Measurements from ENCODE around the gene NTNG1.

NTNG1 gene

DNA sequence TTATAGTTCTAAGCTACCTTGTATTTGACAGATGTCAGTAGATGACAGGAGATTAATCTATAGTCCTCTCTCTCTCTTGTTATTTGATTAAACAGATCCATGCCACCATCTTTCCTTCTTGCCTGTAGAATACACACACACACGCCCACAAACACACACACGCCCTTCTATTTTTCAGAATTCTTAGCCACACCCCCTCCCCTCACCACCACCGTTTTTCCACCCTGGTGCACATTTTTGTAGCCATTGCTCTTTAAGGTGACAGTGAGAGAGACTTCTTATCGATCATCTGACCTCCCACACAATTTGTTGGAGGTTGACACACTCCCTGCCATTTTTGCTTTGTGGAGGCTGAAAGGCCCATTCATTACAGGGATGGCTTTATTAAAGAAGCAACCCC lies 123.2 kb downstream of the NTNG1 start:
- no peak for DNase-seq

DNA sequence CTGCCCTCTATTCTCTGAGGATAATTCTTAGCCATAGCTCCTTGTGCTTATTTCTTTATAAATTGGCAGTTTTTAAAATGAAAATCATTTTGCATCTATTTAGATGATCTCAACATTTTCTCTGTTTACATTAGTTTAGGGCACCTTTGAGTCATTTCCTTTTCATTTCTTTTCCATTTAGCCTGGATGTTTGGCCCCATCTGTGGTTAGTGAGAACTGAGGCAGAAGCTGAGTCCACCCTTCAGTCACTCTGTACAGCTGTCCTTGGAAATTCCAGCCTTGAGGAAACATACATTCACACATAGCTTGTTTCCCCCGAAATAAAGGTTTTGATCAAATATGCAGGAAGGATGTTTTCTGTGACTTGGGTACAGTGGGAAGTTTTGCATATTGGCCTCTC lies 123.7 kb downstream of the NTNG1 start:
- DNase-seq, result no peak

DNA sequence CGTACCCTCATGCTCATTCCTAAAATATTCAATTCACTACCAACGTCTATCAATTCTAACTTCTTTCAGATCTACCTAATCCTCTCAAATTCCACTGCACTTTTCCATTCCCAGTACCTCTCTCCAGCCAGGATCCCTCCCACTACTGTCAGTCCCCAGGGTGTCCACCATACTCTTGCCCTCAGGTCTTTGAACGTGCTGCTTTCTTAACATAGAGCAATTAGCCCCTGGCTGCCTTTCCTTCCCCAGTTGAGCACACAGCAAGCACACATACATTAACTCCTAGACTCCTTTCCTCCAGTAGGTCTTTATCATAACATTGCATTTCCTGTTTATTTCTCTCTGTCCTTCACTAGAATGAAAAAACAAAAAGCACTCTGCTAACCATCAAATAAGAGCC lies 126.7 kb downstream of the NTNG1 start:
- DNase-seq, result no peak

DNA sequence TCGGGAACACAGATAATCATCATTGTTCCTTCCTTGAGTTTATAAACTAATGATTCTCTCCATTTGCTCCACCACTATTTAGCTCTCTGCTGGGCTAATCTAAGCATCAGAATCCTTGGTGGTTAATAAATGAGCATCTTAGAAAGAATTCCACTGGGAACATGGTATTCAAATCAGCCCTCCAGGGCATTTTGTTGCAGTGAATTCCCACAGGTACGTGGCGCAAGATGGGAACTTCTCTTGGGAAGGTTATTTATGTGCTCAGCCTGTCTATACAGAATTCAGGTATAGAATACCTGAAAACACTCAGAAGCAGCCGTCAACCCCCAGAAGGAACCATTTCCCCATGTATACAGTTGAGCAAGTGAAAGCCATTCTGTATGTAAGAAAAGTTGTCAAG lies 131.5 kb downstream of the NTNG1 start:
- no peak for DNase-seq

DNA sequence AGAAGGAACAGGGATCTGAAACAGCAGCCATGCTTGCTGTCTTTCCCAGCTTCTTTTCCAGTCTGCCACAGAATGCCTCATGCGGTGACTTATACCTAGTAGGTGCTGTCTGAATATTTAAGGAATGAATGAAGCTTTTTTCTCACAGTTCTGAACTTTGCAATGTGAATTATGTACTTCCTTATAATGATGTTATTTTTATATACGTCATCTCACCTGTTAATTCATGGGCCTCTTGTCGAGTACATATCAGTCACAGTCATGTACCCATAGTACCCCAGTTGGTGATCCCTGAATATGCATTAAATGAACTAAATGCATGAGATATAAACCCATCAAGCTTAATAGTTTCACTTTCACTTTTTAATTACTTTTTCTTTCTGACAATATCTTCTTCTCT lies 132.7 kb downstream of the NTNG1 start:
- no peak for DNase-seq

DNA sequence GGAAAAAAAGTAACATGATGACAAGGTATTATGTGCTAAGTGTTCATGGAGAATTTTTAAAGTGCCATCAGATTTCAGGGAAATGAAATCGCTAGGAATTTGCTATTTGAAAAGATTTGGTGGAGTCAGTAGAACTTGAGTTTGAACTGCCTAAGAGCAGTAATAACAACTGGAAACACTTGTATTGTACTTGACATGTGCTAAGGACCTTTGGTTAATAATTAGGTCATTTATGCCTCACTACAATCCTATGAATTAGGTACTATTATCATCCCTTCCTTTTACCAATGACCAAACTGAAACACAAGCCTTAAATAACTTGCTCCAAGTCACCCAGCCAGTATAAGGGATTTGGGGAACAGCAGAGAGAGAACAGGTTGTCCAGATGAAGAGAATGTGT lies 133.4 kb downstream of the NTNG1 start:
- no peak for DNase-seq

DNA sequence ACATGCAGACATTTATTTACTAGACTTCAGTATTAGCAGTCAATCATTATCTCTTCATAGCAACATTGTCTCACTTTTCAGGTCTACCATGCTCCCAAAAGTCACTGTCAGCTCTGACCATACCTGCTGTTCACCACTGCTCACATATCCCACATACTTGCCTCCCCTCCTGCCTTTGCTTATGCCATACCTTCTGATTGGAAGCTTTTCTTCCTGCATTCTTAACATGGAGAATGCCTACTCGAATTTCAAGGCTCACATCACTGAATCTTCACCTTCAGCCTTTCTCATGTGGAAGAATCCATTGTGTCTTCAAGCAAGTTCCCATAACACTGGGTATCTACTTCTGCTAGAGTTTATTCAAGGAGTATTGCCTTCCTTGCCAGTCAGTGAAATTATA lies 135.4 kb downstream of the NTNG1 start:
- DNase-seq, result no peak

DNA sequence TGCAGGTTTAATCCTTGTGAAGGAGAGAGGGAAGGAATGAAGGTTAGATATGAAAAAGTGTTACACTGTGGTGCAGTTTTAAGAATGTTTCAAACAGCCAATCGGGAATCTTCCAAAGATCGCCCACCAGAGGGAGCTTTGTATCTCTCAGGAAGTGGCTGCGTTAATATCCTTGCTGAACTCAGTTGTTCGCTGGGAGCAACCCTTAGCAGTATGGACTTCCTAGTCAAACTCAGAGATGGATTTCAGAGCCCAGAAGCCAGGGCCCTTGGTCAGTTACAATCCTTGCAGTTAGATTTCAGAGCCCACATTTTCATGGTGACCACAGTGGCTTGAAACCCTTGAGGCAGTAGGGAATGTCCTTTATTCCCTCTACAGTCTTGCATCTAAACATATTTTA lies 136.2 kb downstream of the NTNG1 start:
- DNase-seq, result no peak

DNA sequence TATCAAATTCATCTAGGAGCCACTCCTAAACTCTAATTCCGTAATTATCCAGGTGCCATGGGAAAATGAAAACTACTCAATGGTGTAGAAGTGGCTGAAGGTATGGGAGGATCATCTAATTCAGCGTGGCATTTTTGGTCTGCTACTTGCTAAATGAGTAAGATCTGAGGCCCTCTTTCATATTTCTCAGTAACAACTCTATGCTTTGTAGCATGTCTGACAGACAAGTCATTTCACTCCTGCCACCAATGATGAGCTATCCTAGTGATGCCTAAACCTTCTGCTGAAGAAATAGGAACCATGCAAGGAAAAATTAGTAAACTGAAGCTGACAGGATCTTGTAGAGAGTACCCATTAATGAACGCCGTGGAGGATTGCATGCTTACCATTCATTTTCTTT lies 145.3 kb downstream of the NTNG1 start:
- DNase-seq, result no peak

DNA sequence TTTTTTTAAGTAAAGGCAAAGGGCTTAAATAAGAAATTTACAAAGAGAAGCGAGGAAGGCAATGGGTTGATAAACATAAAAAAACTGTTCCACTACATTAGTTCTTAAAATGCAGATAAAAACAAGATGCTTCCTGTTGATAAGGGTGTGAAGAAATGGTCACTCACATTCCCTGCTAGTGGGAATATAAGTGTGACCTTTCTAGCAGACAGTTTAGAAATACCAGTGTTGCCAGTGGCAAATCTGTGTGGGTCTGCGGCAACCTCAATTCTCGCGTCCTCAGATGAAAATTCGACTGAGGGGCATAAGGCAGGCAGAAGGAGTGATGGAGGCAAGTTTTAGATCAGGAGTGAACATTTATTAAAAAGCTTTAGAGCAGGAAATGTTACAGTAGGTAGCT lies 151.1 kb downstream of the NTNG1 start:
- no peak for DNase-seq

DNA sequence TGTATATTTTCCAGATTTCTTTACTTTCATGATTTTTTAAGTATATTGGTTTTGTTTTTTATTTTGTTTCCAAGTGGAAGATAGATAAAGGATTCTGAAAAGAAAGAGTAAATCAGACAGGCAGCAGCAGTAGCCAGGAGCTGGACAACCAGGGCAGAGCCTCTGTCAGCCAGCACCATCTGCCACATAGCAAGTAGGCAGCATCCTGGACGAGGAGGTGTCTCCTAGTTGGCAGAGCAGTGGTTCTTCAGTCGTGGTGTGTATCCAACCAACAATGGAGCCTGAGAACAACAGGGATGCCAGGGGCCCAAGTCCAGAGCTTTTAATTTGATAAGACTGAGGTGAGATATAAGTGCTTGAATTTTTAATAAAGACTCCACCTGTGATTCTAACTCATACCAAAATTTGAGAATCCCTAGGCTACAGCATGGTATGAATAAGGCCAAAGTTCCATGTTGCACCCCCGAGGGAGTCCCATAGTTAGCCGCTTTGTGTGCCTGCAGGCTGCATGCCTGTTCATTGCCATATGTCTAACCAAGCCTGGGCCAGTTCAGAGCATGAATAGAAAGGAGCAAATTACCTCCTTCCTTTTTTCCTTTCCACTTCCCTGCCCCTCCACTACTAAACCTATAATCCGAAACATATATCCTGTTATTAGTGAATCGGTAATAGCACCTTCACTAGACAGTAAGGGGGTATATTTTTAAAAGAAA lies 153.2 kb downstream of the NTNG1 start:
- no peak for DNase-seq

DNA sequence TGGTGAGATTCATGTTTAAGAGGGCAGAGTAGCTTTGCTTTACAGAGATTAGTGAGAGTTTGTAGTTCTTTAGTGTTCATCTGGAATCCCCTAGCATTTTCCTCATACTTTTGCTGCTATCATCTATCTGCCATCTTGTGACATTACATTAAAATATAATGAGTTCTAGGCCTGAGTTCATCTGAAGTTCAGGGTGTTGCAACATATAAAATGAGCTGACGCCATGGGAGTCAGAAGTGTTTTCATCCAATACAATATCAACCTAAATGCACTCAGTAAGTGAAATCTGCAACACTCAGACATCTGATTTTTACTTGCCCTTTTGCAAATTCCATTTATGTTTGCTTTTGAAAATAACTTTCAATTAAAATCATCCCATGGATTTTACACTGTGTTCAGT lies 153.8 kb downstream of the NTNG1 start:
- no peak for DNase-seq

DNA sequence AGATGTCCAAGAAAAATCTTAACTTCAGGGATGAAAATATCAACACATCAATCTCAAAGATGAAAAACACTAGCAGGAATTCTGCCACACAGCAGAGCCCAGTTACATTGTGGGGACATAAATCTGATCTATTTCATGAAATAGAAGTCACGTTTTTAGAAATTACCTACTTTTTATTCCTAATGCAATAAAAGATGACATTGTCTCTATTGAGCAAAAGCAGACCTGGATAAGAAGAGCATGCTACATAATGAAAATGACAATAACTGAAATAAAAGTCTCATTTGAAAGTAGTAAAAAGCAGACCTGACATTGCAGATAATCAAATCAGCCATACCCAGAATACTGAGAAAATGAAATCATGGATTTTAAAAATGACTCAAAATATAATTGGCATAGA lies 156.8 kb downstream of the NTNG1 start:
- no peak for DNase-seq

DNA sequence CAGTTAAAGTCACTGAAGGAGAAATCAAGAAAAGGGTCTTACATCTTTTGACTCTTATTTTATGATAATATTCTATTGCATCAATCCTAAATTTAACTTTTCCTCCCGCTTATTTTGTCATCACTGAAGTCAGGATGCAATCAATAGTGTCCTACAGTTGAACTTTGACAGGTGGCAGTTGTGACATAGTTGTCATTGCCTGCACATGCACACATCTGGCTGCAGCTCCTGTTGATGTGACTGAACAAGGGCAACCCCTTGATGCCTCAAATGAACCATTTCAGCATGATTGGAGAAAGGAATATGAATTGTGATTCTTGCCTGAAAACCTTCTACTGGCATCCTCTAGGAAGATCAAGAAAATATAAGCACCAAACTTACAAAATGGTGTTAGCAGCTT lies 157.7 kb downstream of the NTNG1 start:
- no peak for DNase-seq

DNA sequence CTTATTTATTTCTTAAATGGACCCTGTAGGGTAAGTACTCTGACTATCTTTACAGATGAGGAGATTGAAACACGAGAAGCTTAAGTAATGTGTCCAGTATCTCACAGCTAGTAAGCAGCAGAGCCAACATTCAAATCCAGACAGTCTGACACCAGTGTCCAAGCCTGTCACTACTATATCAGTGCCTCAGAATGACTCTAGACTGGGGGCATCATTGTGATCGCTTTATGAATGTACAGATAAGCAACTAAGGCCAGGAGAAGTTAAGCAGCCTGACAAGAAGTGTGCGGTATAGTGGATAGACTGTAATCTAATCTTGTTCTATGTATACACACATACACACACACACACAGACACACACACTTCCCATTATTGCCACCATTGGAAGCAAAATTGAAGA lies 158.7 kb downstream of the NTNG1 start:
- DNase-seq, result no peak

DNA sequence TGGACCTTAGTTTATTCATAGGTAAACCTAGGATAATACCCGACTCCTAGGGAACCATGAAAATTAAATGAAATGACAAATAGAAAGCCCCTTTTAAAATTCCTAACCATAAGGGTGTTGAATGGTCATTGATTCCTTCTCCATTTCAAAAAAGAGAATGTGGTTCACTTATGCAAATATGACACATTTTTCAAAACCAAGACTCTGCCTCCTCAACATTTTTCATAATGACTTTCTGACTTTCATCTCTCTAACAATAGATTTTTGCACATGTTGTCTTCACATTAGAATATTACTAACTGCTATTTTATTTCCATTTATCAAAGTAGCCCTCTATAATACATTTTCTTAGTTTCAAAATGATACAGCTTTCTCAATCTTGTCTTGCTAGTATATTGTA lies 169.1 kb downstream of the NTNG1 start:
- no peak for DNase-seq

DNA sequence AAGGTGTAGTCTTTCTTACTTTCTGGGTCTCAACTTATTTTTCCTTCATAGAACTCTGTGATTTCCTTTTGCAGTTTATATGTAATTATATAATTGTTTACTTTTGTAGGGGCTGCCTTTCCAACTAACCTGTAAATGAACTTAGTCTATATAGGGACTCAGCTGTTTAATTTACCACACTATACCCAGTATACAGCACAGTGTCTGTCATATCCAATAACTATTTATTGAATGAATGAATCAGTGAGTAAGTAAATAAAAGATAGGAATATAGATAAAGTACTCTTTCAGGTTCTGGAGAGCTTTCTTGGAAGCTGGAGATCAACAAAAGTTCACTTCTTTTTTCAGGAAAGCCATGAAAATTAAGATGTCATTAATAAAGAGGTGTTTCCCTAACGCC lies 174.8 kb downstream of the NTNG1 start:
- no peak for DNase-seq

DNA sequence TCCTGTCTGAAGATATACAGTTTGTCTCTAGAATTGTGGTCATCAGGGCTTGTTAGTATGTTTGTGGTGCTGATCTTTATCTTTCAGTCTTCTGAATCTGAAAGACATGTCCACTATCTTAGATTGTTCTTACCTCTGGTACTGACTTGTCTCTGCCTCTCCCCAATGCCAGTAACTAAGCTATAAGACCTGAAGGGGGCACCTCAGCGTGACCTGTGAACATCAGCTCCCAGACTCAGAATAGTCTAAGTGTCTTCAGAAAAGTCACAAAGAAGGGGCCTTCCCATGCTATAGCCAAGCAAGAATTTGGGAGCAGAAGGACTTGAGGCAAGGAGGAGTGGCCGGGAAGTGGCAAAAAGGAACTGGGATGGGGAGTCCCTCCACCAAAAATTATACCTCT lies 178.1 kb downstream of the NTNG1 start:
- no peak for DNase-seq

DNA sequence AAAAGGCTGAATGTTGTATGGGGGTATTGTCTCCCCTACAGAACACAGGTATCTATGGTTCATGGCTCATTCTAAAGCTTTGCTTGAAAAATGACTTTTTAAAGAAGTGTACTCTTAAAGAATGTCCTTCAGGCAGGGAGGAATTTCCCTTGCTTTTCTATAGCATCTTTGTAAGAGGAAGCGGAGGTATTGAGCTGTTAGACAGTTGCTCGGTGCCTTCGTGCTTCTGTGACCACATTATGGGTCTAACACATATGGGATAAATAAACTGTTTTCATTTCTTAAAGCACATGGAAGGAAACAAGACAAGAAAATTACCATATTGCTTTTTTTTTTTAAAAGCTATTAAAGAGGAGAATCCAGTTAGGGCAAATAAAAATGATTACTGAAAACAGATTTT lies 182.9 kb downstream of the NTNG1 start:
- DNase-seq, result no peak

DNA sequence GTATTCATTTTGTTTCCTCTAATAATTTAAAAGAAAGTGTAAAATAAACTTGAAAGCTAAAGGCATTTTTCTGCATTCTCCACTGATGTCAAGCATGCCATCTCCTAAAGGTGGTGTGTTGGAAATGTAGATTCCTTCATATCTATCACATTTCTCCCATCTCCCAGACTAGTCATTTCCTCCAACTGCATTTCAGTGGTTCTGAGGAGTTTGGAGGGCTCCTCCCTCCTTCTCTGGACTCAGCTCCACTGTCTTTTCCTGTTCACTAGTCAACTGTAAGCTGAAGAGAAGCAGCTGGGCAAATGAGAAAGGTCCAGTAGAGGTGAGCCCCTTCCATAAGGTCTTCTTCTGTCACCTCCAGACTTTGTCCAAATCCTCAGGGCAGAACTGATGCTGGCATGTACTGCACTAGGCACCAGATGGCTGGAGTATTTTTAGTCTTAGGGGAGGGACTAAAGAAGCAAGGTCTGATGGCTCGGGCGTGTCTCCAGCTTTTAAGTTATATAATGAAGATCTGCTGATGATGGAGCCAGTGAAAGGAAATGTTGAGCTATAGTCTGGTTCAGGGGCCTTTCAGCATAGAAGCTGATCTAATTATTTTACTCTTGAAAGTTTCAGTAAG lies 186.1 kb downstream of the NTNG1 start:
- DNase-seq, result no peak

DNA sequence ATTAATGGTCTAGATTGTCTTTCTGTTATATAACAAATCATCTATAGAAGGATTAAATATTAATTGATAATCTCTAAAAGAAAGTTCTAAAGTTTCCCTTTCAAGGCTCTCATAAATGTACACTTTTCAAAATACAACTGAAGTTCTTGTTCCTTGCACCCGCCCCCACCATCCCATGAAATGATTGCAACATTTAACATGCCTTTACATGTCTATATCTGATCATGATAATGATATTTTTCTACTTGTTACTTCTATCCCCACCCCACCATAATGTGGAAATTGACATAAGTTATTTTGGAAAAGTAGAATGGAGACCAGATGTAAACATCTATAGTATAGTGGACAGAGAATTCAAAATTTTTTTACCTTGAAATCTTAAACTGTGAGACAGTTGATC lies 186.6 kb downstream of the NTNG1 start:
- DNase-seq, result no peak

DNA sequence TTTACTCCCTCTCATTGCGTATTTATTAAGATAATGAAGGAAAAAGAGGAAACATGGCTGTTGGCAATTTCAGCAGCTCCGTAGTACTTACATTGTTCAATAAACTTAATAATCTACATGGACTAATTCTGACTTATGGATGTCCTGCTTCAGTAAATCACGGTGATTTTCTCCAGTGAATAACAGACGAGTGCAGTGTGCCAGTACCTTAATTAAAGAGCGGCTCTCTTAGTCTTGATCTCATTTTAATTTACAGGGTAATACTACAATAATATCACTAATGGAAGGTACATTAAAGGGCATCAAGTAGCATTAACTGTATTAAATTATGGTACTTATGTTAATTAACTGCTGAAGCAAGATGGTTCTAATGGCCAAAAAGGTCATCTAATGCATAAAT lies 187.2 kb downstream of the NTNG1 start:
- no peak for DNase-seq

DNA sequence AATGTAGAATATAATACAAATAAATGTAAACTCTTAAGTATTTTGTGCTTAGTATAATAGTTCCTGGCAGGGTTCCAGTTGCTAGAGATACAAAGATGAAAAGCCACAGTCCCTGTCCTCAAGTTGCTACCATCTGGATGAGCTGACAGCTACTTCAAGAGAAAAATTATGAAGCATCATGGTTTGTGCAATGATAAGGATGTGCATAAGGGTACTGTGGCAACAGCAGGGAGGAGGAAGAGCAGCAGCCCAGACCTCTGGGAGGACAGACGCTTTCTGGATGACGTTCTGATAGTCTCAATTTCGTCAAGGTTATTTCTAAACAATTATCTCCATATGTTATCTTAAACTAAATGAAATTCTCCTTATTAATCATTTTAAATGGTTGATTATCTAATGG lies 198.9 kb downstream of the NTNG1 start:
- no peak for DNase-seq

DNA sequence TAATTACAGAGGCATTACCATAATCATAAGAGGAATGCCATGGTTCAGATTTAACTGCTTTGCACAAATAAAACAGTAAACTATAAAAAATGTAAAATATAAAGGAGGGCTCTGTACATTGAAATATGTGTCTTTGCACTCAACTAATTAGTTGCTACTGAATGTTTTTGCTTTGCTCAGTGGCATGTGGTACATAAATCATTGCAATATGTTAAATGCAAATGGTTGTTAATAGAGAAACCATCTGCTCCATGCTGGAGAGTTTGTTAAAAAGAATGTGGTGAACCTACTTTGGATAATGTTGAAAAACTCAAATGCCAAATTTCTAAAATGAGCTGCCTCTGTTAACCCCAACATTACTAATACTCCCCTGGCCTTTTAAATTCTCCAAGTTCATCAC lies 201.5 kb downstream of the NTNG1 start:
- no peak for DNase-seq

DNA sequence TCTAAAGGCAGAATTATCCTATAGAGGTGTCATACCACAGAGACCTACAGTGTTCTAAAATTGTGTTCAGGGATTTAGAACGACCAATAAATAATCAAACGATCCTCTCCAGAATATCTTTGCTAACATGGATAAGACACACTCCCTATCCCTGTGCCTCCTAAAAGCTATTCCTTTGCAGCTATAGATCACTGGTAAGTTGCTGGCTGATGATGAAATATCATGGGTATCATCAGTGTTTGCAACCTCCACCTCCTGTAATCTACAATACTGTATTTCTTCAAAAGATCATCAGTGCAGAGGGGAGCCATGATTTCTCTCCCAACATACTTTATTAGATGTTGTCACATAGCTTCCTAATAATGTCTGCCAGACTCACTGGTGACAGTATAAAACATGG lies 201.9 kb downstream of the NTNG1 start:
- no peak for DNase-seq

All from activated naive CD4-positive, alpha-beta T cell treated with Interleukin-2 at 50 U/mL for 16 hours (primary cell).